Cardiac muscle cell (in vitro differentiated cells and primary cell): ENCODE data around the gene PDCD1LG2. TPM values are rescaled to one million over a fixed set of nuclear protein-coding genes. Genes with fewer than 3 reads are reported as not detected.

Experiments
- DNase-seq, 2 donors: peaks; one replicate each; pipeline versions ENCODE4 v3.0.0 to v3.0.0-alpha.2; 2010 to 2017; ENCODE audit warnings: low read depth in 1 of 2, low spot score in 1 of 2
- H3K27ac ChIP-seq: fragments of 200-600 bp; sonication (generic); 2 replicates; pipeline ENCODE4 v1.5.1; 2016
- H3K27me3 ChIP-seq: fragments of 200-600 bp; sonication (generic); 2 replicates; pipeline ENCODE4 v1.6.0; 2016; ENCODE audit warnings: control low read depth
- H3K36me3 ChIP-seq: fragments of 200-600 bp; sonication (generic); 2 replicates; pipeline ENCODE4 v1.5.1; 2016; ENCODE audit warnings: control low read depth
- H3K4me1 ChIP-seq: fragments of 200-600 bp; sonication (generic); 2 replicates; pipeline ENCODE4 v1.8.1; 2017; ENCODE audit warnings: low read depth, mild to moderate bottlenecking, mixed run types
- H3K4me3 ChIP-seq: fragments of 200-600 bp; sonication (generic); 2 replicates; pipeline ENCODE4 v1.5.1; 2016; ENCODE audit warnings: mild to moderate bottlenecking
- H3K9me3 ChIP-seq: fragments of 200-600 bp; sonication (generic); 2 replicates; pipeline ENCODE4 v1.5.1; 2017; ENCODE audit warnings: low read depth, mild to moderate bottlenecking, control low read depth
- CTCF ChIP-seq: IDR thresholded peaks from 2 replicates; pipeline ENCODE4 v1.5.1; 2012; ENCODE audit warnings: low read depth, mild to moderate bottlenecking, low read length
- polyA plus RNA-seq: library from polyadenylated mRNA; unstranded; fragments of >200 nt; fragmentation: Nextera tagmentation; extraction: Ambion mirVana; gene quantifications from 2 replicates; pipeline ENCODE4 v1.2.1, GENCODE V29; 2016
- total RNA-seq: library from RNA; depleted of rRNA; stranded (reverse); fragments of >200 nt; gene quantifications from 2 replicates; pipeline ENCODE4 v1.2.3, GENCODE V29; 2016

Gene PDCD1LG2
- total and polyA plus RNA-seq, 2 experiments from 2014 or later, result not detected

- Histone ChIP-seq H3K27ac (no peak overlapping the region), H3K27me3 (no peaks in the 10 kb centered on the region)
- no peak for DNase-seq
Observed at GRCh38 chr9:5568868-5569267, 58.5 kb downstream of the PDCD1LG2 start.

GRCh38 chr9:5569409-5569808 lies 59.1 kb downstream of the PDCD1LG2 start:
- no peaks in the 10 kb centered on the region for H3K4me1 ChIP-seq
- no peak for DNase-seq
- H3K36me3 ChIP-seq, result no peaks in the 10 kb centered on the region
- no peak overlapping the region for H3K27ac ChIP-seq
- TF ChIP-seq CTCF, result no peak
- H3K9me3 ChIP-seq, result no peaks in the 10 kb centered on the region
- H3K4me3 ChIP-seq, result no peak overlapping the region
- no peaks in the 10 kb centered on the region for H3K27me3 ChIP-seq

More at GRCh38 chr9:5568868-5569267, 58.5 kb downstream of the PDCD1LG2 start:
- TF ChIP-seq CTCF, result no peak
- no peaks in the 10 kb centered on the region for H3K36me3 ChIP-seq
- H3K9me3 ChIP-seq, result no peaks in the 10 kb centered on the region
- no peak overlapping the region for H3K4me3 ChIP-seq
- H3K4me1 ChIP-seq, result no peaks in the 10 kb centered on the region

DNA sequence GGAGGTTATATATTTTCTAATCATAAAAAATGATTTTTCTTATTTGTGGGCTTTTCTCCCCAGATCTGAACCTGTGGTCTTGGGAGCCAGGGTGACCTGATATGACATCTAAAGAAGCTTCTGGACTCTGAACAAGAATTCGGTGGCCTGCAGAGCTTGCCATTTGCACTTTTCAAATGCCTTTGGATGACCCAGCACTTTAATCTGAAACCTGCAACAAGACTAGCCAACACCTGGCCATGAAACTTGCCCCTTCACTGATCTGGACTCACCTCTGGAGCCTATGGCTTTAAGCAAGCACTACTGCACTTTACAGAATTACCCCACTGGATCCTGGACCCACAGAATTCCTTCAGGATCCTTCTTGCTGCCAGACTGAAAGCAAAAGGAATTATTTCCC lies 59.6 kb downstream of the PDCD1LG2 start:
- H3K27me3 ChIP-seq, result no peaks in the 10 kb centered on the region
- H3K27ac ChIP-seq, result no peak overlapping the region
- H3K9me3 ChIP-seq, result no peaks in the 10 kb centered on the region
- no peaks in the 10 kb centered on the region for H3K36me3 ChIP-seq
- DNase-seq, result no peak
- no peaks in the 10 kb centered on the region for H3K4me1 ChIP-seq
- H3K4me3 ChIP-seq, result no peak overlapping the region
- TF ChIP-seq CTCF, result no peak

- H3K9me3 ChIP-seq, result no peaks in the 10 kb centered on the region
- no peak overlapping the region for H3K4me3 ChIP-seq
- H3K4me1 ChIP-seq, result no peaks in the 10 kb centered on the region
- H3K27me3 ChIP-seq, result no peaks in the 10 kb centered on the region
- TF ChIP-seq CTCF, result no peak
- no peak overlapping the region for H3K27ac ChIP-seq
- H3K36me3 ChIP-seq, result no peaks in the 10 kb centered on the region
- DNase-seq, result no peak
Observed at GRCh38 chr9:5571629-5572232, 61.4 kb downstream of the PDCD1LG2 start.

DNA sequence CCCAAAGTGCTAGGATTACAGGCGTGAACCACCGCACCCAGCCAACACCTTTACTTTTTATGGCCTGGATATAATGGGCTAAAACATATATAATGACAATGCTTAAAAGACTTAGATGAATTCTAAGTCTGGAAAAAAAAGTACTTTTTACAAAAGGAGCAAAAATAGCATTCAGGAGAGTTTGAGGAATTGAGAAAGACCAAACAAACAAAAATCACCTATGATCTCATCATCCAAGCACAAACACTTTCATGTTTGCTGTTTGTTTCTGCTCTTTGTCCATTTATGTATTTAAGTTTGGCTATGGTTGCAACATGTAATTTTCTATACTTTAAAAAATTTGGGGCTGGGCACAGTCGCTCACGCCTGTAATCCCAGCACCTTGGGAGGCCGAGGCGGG lies 63.8 kb downstream of the PDCD1LG2 start:
- Histone ChIP-seq H3K27me3 (no peaks in the 10 kb centered on the region), H3K4me3 (no peak overlapping the region), H3K36me3 (no peaks in the 10 kb centered on the region), H3K4me1 (no peaks in the 10 kb centered on the region), H3K9me3 (no peaks in the 10 kb centered on the region), H3K27ac (no peak overlapping the region)
- no peak for DNase-seq
- TF ChIP-seq CTCF, result no peak

GRCh38 chr9:5575000-5575399 lies 64.7 kb downstream of the PDCD1LG2 start:
- DNase-seq, result no peak
- H3K4me3 ChIP-seq, result no peak overlapping the region
- no peaks in the 10 kb centered on the region for H3K27me3 ChIP-seq
- H3K27ac ChIP-seq, result no peak overlapping the region
- H3K9me3 ChIP-seq, result no peaks in the 10 kb centered on the region
- no peaks in the 10 kb centered on the region for H3K4me1 ChIP-seq
- TF ChIP-seq CTCF, result no peak
- H3K36me3 ChIP-seq, result no peaks in the 10 kb centered on the region
